Activated CD4-positive, CD25-positive, alpha-beta regulatory T cell treated with anti-CD3 and anti-CD28 coated beads, Interleukin-2, amount 50 U/mL, for 72 hours (primary cell): ENCODE measurements around the gene PARD3B.

Experiments
- DNase-seq: peaks from one replicate; pipeline ENCODE4 v3.0.0; 2021

Gene PARD3B

GRCh38 chr2:204972606-204973336 is 427.5 kb downstream of the PARD3B start:
- DNase-seq, result no peak

GRCh38 chr2:204973616-204974015 is 428.3 kb downstream of the PARD3B start:
- no peak for DNase-seq

GRCh38 chr2:204974487-204974886 is 429.2 kb downstream of the PARD3B start:
- no peak for DNase-seq

- DNase-seq, result no peak
Observed at GRCh38 chr2:204977914-204978313, 432.6 kb downstream of the PARD3B start.

GRCh38 chr2:204982303-204982702 is 437.0 kb downstream of the PARD3B start:
- DNase-seq, result no peak

- no peak for DNase-seq
Observed at GRCh38 chr2:204984518-204984917, 439.2 kb downstream of the PARD3B start.

- no peak for DNase-seq
Observed at GRCh38 chr2:204986641-204987040, 441.4 kb downstream of the PARD3B start.

GRCh38 chr2:204988836-204989235 is 443.6 kb downstream of the PARD3B start:
- DNase-seq, result no peak

- no peak for DNase-seq
Observed at GRCh38 chr2:204989877-204990276, 444.6 kb downstream of the PARD3B start.

GRCh38 chr2:205001300-205001966 is 456.2 kb downstream of the PARD3B start:
- DNase-seq, result no peak

- DNase-seq, result no peak
Observed at GRCh38 chr2:205002390-205002789, 457.1 kb downstream of the PARD3B start.

- DNase-seq, result no peak
Observed at GRCh38 chr2:205003288-205003687, 458.0 kb downstream of the PARD3B start.

GRCh38 chr2:205010196-205010595 is 464.9 kb downstream of the PARD3B start:
- DNase-seq, result no peak

- no peak for DNase-seq
Observed at GRCh38 chr2:205011031-205011430, 465.8 kb downstream of the PARD3B start.

GRCh38 chr2:205012961-205013360 is 467.7 kb downstream of the PARD3B start:
- no peak for DNase-seq

- no peak for DNase-seq
Observed at GRCh38 chr2:205013586-205013985, 468.3 kb downstream of the PARD3B start.

GRCh38 chr2:205014201-205014600 is 468.9 kb downstream of the PARD3B start:
- no peak for DNase-seq

- DNase-seq, result no peak
Observed at GRCh38 chr2:205017381-205017780, 472.1 kb downstream of the PARD3B start.

- DNase-seq, result no peak
Observed at GRCh38 chr2:205017912-205018311, 472.6 kb downstream of the PARD3B start.

- DNase-seq, result no peak
Observed at GRCh38 chr2:205020673-205021072, 475.4 kb downstream of the PARD3B start.

- DNase-seq, result no peak
Observed at GRCh38 chr2:205022841-205023240, 477.6 kb downstream of the PARD3B start.

GRCh38 chr2:205024822-205025518 is 479.7 kb downstream of the PARD3B start:
- DNase-seq, result peak; percentile 36

- DNase-seq, result no peak
Observed at GRCh38 chr2:205025580-205026240, 480.4 kb downstream of the PARD3B start.
